HG02840 (cell line): ENCODE results near the gene R3HDM2.

ENCODE experiments used
- ATAC-seq: cut with Tn5 transposase; IDR thresholded peaks from one replicate; pipeline ENCODE4 v1.9.1; 2021; ENCODE audit warnings: mild to moderate bottlenecking, moderate library complexity, moderate number of reproducible peaks; ENCODE audit not compliant: unreplicated experiment, low FRiP score

R3HDM2 gene

DNA sequence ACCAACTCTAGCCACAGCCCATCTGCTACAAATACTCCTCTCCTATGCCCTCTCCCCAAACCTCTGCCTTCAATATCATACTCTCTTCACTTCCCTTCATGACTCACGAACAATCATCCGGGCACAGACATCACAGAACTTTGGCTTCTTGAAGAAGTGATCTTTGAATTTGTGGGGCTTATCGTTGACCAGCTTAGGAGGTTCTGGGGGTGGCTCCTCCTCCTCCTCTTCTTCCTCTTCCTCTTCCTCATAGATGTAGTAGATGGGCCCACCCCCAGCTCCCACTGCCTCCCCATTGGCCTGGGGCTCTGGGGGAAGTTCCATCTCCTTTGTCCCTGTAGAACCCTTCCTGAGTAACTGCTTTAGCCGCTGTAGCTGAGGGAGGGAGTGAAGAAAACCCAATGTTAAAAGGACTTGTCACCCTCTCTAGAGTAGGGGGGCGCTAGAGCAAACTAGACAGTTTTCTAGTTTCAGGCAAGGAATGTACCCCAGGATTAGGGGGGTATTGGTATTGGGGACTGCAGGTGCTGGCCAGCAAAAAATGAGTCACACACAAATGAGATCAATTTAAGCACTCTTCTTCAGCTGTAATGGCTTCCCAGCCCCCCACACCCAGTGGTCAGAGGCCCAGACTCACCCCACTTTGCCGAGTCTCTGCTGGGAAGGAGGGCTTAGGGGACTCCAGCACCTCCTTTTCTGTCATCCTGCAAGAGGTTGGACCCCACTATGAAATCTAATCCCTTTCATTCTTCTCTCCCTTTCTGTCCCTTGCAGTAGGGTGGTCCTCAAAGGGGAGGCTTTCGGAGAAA lies 181.7 kb downstream of the R3HDM2 start:
- no peak for ATAC-seq

DNA sequence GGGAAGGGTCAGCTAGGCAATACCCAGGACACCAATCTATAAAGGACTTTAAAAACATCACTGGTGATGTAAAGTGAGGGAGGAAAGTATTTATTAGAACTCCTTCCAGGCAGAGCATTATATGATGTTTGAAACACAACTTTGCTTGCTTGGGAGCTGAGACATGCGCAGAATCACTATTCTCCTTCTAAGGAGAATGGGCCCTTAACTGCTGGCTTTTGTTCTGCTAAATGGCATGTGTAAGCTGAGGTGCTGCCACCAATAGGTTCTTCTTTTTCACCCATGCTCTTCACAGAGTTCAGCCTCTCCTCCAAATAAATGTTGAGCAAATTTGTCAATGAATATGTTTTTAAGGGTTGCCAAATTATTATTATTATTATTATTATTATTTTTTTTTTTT lies 183.8 kb downstream of the R3HDM2 start:
- ATAC-seq = no peak

DNA sequence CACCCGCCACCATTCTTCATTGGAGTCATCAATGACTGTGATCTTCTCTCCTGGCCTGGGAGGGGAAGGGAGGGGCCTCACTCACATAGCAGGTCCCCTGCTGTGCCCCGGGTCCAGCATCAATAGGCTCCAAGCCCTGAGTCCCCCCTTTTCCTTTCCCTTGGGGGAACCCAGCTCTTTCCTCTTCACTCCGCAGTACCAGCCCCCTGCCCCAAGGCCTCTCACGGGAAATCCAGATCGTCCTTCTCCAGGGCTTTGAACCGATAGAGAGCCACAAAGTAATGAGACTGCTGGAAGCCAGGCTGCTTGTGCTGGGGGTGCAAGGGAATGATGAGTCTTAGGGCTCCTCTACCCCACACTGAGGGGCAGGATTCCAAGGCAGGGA lies 186.5 kb downstream of the R3HDM2 start:
- ATAC-seq = no peak

DNA sequence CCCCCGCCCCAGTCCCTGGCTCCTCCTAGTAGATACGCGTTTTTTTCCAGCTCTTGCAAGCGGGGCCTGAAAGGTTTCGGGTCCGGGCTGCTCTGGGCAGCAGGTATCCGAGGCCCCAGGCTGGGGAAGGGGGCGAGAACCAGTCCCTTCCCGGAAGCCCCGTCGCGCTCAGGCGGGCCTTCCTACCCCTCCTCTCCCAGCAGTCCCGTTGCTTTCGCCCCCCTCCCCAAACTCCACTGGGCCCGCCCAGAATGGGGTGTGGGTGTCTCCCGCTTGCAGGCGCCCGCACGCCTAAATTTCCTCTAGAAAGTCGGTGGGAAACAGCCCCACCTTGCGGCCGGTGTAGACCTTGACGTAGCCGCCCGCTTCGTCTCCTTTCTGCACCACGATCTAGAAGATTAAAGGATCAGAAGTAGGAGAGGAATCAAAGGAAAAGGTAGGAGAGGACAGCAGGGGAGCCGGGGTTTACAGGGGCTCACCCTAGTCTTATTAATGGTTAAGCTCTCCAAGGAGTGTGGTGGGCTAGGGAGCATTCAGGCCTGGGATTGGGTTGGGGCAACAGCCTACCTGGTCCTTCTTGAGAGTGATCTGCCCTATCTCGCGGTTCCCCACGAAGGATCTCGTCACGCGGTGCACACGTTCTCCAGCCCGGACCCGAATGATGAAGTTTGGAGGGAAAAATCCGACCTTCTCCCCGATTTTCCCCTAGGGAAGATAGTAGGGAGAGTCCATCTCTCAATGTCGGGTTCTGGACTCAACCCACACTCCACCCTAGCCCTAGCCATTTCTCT lies 187.1 kb downstream of the R3HDM2 start:
- ATAC-seq = no peak

DNA sequence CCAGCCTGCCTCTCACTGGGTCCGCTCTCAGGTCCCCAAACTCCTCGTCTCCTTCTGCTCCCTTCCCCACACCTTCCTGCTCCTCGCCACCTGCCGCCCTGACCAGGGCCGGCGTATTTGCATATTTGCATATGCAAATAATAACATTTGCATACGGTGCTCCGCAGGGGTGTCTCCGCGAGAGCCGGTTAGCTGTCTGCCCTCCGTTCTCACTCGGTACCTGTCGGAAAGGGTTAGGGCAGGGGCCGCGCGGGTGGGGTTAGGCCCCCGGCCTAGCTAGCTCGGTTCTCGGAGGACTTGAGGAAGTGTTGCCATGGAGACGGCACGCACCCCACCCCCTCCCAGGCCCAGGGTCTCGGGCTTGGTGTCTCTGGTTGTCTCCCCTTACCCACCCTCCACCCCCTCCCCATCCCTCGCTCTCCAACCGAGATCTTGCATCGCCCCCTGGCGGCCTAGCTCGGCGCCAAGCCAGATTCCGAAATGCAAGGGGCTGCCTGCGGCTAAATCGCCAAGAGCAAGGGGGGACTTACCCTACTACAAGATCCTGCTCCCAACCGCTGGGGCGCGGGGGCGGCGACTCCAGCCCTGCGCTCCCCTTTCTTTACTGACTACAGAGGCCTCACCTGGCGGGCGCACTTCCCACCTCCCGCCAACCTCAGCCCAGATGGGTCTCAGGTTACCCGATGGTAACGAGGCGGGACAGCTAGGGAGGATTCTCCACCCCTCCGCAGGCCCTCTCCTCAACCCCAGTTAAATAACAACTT lies 188.0 kb downstream of the R3HDM2 start:
- ATAC-seq = peak; percentile 35

DNA sequence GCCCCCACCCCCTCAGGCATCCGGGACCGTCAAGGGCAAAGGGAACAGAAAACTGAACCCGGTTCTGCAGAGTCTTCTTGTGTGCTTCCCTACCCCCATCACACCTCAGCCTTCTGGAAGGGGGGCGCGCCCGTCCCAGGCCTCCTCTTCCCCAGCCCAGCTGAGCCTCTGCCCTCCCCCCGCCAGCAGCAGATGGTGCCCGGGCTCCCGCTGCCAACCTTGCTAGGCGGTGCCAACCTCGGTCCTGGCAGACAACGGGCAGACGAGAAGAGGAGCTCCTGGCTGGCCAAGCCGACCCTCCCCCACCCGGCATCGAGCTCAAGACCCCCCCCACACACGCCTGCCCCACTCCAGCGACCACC lies 188.5 kb downstream of the R3HDM2 start:
- no peak for ATAC-seq

DNA sequence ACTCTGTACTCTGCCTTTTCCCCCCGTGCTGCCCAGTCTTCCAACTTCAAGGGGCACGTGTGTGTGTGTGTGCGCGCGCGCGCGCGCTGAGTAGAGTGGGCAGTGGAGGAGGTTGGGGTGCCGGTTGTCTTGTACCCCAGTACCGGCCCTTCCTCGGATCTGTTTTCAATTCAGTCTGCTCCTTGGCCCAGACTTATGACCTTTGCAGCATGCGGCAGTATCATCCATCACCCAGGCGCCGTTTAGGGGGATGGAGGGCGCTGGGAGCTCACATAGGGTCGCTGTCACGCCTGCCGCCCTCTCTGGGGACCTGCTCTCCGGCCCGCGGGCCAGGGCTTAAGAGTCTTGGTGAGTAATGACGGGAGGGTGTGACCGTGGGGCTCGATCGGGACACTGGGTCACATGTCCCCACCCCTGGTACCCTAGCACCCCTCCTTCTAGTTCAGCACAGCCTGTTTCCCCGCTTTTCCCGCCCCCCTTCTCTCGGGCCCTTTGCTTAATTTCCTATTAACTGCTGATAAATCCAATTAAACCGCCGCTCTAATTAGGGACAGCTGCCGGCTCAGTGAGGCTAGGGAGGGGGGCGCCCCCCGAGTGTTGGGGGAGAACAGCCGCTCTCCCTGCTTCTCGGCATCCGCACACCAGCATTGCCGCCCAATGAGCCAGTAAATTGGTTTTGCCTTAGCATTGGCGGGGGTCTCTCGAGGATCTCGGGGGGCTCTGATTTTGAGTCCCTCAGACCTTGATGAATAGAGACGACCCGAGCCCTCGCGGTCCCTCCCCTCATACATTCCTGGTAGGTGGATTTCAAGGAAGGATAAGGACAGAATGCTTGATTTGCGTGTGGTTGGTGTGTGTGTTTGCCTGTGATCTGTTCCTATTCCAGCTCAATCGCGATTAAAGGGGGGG lies 189.2 kb downstream of the R3HDM2 start:
- ATAC-seq = no peak

DNA sequence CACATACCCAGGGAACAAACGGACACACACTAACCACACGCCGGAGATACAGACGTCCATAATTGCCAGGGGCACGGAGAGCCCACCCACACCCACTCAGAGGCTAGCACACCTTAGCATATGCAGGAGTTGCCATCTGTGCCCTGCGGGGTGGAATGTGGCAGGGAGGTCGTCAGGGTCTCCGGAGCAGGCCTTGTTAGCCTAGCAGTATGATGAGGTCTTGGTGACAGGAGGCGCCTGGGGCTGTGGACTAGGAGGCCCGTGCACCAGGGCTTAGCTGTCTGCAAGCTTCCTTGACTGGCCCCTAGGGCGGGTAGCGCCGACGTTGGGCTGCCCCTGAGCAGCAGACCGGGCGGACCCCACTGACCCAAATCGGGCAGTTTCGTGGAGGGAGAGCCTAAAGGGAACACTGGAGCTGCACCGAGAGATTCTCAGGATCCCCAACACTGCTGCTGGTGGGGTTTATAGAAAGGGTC lies 189.9 kb downstream of the R3HDM2 start:
- no peak for ATAC-seq

DNA sequence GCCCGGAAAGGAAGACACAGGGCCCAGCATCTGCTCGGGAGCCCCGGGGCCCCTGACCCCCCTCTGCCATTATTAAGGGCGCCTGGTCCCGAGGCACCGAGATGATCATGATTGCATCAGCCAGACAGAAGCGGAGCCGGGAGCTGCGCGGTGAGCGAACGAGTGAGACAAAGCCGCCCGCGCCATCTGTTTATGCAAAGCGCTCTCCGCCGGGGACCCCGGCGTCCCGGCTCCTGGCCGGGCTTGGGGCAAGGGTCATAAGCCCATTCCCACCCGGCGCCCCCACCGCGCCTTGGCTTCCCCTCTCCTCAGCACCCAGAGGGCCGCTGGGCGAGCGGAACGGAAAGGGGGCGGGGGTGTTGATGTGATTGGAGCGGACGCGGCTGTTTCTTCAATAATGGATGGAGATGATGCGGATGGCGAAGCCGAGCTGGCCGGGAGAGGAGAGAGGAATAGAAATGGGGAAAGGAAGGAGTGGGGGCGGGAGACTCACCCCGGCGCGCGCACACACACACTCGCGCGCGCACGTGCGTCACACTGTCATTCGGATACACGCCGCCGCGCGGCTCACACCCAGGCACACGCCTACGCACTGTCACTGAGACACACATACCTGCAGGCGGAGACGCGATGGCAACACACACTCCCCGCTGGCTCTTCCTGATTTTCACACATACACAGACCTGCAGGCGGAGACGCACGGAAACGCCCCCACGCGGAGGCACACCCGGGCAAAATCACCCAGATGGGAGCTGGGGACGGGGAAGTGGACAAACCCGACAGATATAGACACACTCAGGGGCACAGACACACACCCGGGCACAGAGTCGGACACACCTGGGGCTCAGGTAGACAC lies 190.5 kb downstream of the R3HDM2 start:
- no peak for ATAC-seq

DNA sequence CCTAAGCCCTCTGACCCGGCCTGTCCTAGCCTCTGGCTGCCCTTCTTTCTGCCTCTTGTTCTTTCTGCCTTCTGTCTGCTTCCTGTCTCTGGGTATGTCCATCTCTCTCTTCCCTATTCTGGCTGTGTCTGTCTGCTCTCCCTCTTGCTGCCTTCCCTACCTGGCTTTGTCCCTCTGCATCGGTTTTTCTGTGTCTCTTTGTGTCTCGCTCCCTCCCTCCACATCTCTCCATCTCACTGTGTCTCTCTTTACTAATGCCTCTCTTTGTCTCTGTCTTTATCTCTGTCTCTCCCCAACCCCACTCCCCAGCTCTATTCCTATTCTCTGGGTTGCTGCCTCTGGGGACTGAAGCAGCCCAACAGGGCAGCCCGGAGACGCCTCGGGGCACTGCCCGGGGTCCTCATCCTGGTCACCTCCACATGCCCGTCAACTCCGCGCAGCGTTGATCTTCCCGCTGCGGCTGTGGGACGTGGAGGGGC lies 191.2 kb downstream of the R3HDM2 start:
- ATAC-seq = no peak

DNA sequence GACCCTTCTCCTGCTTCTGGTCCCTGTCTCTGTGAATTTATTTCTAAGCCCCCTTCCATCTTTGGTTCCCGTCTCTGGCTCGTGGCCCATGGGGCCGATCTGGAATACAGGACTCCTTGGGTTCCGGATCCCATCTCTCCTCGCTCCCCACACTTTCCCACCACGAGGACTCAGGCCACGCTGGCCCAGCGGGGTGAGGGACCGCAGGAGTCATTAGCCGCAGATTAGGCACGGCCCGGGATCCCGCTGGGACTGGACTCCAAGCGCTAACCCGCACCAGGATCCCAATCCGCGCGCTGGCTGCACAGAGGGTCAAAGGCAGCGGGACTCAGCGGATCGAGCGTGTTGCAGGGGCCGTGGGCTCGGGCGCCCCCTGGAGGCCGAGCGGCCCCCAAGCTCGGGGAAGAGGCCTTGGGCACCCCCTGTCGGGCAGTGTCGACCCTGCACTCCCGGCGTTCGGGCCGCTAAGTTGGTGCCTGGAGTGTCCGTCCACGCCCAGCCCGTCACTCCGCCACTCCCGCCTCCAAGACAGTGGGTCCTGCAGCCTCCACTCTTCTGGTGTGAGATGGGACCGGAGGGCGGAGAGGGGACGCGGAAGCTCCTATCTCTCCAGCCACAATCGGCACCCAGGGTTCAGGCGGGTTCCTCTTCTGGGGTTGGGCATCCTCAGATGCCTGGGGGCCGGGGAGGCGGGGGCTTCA lies 191.8 kb downstream of the R3HDM2 start:
- peak; percentile 40 for ATAC-seq

DNA sequence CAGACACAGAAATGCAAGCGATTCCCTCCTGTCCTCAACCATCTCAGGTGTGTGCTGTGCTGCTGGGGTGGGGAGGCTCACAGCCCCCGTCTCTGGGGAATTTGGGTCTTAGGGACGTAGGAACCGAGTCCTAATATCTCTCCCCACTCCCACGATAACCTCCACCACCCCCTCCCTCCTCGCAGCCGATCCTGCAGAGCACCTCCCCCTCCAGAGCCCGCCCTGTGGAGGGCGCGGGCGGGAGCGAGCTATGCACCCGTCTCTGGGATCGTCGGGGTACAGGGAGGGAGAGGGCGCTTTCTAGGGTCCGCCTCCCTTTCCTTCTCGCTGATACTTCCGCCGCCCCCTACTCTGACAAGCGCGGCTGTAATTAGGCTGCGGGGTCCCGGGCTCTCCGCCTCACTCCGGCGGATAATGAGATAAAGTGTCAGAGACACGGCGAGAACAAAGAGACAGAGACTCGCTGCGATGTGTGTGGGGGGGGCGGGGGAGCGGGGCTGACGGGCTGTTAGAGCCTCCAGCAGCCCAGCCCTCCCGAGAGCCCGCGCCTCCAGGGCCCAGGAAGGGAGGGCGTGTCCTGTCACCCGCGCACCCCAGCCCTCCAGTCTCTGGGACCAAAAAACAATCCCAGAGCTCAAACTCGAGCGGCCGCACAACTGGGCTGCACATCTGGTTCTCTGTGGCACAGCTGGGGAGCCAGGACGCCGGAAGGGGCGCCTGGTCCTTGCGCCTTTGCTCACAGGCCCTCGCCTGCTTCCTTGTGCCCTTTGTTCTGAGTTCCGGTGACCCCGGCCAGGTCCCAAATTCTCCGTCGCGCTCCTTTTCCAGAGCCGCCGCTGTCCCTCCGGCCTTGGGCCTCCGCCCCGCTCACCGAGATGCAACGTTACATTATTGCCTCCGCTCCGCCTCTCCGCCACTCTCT lies 192.7 kb downstream of the R3HDM2 start:
- no peak for ATAC-seq

DNA sequence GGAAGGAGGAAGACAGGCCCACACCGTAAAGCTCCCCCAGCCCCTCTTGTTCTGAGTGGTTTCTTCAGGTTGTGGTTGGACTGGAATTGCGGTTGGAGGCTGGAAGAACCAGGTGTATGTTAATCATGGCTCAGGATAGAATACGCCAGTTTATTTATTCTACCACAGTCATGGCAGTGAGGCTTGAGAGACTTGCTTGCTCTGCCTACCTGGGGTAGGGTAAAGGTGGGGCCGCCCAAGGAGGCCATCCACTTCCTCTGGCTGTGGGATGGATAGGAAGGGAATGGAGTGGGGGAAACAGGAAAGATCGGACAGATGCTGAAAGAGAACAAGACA lies 193.3 kb downstream of the R3HDM2 start:
- no peak for ATAC-seq

DNA sequence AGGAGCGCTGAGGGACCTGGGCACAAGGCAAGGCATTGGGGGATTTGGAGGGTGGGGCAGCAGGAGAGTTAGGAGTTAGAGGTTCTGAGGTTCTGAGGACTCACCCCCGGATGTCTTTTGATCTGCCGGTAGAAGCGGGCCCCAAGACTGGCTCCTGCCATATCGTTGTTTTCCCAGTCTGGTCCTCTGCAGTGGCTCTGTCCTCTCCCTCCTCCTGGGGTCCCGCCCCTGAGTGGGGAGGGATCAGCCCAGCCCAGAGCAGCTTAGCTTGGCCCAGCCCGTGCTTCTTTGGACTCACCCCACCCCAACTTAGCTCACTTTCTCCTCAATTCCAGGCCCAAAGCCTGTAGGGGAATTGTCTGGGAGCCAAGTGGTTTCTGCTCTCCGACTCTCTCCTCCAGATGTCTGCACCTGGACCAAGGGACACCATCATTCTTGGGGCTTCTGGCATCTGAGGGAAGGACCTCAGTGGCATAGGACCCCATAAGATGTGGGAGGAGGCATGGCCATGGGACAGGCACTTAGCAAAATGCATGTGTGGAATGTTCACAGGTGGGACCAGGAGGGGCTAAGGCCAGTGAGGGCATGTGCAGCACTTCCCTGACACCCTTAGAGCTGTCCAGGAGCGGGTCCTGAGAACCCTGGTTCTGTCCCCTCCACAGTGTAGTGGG lies 193.8 kb downstream of the R3HDM2 start:
- no peak for ATAC-seq

DNA sequence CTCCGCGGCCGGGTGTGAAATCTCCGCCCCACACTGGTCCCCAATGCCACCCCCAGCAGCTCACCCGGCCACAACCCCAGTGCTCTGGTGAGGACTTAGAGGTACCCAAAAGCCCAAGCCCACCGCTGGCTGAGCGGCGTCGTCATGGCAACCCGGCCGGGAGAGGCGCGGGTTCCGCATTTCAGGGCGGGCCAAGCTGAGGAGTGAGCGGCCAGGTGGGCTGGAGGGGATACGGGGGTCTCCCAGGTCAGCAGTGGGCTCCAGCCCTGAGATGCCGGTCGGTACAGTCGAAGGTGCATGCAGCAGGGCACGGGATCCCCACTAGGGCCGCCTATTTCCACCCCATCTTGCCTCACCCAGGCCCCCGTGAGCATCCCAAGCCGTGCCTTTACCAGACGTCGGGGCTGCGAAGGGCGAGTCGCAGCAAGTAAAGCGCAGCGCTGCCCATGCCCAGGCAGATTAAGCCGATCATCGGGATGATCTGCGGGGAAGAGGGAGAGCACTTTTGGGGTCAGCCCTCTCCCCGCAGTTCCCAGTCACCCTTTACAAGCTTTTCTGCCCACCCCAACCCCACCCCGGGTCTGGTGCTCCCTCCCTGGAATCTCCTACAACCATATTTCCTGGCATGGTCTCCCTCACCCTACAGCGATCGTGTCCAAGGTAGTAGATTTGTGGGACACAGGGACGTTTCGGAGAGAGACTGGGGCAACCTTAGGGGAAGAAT lies 194.5 kb downstream of the R3HDM2 start:
- no peak for ATAC-seq

DNA sequence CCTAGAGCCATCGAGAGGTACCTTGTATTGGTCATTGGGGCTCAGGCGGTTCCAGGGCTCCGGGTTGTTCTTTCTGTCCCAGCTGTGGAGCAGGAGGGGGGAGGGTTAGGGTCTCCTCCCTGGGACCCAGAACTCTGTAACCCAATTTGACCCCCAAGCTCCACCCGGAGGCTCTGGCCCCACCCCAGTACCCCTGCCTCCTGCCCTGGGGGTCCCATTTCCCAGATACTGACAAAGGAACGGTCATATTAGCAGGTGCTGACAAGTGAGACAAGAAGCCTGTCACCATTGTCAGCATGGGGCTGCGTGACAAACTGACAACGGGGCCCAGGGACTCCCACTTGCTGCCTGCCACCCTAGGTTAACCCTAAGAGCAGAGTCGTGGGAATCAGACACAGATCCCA lies 195.1 kb downstream of the R3HDM2 start:
- ATAC-seq = no peak
